Activated CD4-positive, alpha-beta T cell treated with anti-CD3 and anti-CD28 coated beads, Interleukin-2, amount 50 U/mL, for 16 hours (primary cell): ENCODE measurements around the gene ORAI1.
"Not testable (repeated sequence)": the region's sequence is repeated elsewhere in the genome, so short reads cannot be mapped to it uniquely, and the experiment has no call there.

Source experiments
- DNase-seq: peaks from one replicate; pipeline ENCODE4 v3.0.0-alpha.2; 2020

ORAI1 gene

GRCh38 chr12:121651320-121651719 is 25.0 kb downstream of the ORAI1 start:
- no peak for DNase-seq

- DNase-seq, result no peak
These were observed 26.6 kb downstream of the ORAI1 start for GRCh38 chr12:121652767-121653497.

- no peak for DNase-seq
These were observed 27.7 kb downstream of the ORAI1 start for GRCh38 chr12:121653999-121654398.

DNA sequence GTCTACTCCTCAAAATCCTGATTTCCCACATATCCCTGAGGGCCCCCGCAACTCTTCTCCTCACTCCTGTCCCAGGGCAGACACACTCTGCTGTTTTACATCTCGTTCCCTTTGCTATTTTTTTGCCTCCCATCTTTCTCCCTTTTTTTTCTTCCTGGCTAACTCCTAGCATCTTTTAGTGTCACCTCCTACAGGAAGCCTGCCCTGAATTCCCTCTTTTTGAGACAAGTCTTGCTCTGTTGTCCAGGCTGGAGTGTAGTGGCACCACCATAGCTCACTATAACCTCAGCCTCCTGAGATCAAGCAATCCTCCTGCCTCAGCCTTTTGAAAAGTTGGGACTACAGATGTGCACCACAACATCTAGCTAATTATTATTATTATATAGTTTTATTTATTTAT is 29.8 kb downstream of the ORAI1 start:
- DNase-seq, result no peak

DNA sequence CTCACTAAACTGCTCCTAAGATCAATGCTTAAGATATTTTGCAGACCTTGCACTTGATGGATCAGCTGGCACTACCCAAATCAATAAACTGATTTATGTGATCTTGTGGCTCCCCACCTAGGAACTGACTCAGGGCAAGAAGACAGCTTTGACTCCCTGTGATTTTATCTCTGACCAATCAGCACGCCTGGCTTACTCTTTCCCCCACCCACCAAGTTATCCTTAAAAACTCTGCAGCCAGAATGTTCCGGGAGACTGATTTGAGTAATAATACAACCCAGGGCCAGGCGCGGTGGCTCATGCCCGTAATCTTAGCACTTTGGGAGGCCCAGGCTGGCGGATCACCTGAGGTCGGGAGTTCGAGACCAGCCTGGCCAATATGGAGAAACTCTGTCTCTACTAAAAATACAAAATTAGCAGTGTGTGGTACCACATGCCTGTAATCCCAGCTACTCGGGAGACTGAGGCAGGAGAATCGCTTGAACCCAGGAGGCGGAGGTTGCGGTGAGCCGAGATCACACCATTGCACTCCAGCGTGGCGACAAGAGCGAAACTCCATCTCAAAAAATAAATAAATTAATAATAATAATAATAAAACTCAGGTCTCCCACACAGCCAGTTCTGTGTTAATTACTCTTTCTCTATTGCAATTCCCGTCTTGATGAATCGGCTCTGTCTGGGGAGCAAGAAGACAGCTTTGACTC is 31.1 kb downstream of the ORAI1 start:
- DNase-seq, result peak; percentile 85

DNA sequence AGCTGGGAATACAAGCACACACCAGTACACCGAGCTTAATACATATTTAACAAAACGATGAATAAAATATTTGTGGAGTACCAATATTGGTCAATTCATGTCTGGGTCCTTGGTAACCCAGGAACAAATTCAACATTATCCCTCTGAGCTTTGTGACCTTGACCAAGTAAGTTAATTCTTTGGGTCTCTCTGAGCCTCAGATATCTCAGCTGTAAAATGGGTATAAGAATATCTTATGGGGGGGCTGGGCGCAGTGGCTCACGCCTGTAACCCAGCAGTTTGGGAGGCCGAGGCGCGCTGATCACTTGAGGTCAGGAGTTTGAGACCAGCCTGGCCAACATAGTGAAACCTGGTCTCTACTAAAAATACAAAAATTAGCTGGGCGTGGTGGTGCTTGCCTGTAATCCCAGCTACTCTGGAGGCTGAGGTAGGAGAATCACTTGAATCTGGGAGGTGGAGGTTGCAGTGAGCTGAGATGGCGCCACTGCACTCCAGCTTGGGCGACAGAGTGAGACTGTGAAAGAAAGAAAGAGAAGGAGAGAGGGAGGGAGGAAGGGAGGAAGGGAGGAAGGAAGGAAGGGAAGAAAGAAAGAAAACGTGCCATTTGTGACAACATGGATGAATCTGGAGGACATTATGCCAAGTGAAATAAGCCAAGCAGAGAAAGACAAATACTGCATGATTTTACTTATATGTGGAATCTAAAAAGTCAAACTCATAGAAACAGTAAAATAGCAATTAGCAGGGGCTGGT is 35.2 kb downstream of the ORAI1 start:
- DNase-seq, result not testable (repeated sequence)

- no peak for DNase-seq
These were observed 37.2 kb downstream of the ORAI1 start for GRCh38 chr12:121663610-121663929.

DNA sequence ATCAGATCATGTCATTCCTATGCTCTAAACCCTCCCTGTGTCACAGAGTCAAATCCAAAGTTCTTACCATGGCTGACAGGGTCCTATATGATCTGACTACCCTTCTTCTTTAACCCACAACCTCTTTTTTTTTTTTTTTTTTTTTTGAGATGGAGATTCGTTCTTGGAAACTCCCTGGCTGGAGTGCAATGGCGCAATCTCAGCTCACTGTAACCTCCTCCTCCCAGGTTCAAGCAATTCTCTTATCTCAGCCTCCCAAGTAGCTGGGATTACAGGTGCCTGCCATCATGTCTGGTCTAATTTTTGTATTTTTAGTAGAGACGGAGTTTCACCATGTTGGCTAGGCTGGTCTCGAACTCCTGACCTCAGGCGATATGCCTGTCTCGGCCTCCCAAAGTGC is 40.5 kb downstream of the ORAI1 start:
- not testable (repeated sequence) for DNase-seq

- peak; percentile 35 for DNase-seq
These were observed 42.6 kb downstream of the ORAI1 start for GRCh38 chr12:121668750-121669520.

DNA sequence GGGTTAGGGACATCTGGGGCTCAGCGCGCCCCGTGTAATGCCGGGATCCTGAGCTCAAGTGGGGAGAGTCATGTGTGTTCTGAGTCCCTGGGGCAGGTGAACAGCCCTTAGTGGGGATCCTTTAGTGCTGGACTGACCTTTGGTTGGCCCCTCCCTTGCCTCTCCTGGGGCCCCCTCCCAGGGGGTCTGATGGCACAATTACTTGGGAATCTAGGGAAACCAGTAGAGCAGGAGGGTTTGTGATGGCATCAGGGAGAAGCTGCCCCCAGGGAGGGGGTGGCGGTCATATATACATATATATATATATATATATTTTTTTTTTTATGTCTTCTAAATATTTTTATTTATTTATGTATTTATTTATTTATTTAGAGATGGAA is 43.2 kb downstream of the ORAI1 start, which contains the start of gene MORN3:
TSS of gene MORN3 (minus strand) at position 134 of the 380 bp plus-strand sequence. CDS start 171 bp downstream, outside the sequence.
- no peak for DNase-seq

DNA sequence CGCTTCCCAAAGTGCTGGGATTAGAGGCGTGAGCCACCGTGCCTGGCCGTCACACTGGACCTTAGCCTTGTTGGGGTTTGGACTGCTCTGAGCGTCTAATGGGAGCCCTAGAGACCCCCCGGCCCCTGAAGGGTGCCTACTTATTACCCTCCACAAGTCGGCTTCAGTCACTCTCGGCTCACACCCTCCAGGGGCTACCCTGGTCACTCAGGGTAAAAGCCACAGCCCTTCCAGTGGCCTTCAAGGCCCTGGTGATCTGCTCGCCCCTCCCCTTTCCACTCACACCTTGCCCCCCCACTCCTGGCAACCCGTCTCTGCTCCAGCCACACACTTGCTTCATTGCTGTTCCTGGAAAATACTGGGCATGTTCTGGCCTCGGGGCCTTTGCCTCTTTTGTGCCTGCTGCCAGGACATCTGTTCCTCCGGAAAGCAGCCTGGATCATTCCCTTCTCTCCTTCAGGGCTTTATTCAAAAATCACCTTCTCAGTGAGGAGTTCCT is 46.7 kb downstream of the ORAI1 start:
- DNase-seq, result no peak

DNA sequence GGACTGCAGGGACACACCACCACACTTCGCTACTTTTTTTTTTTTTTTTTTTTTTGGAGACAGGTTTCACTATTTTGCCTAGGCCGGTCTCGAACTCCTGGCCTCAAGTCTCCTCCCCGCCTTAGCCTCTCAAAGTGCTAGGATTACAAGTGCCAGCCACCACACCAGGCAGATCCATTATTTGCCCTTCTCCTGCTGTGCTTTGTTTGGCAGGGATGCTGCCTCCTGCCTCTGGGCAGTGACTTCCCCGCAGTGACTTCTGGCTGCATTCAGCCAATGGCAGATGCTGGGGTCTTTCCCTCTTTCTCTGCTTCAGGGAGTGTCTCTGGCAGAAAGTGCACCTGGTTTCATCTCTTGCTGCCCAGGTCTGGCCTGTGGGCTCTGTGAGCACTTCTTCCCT is 49.9 kb downstream of the ORAI1 start:
- no peak for DNase-seq

DNA sequence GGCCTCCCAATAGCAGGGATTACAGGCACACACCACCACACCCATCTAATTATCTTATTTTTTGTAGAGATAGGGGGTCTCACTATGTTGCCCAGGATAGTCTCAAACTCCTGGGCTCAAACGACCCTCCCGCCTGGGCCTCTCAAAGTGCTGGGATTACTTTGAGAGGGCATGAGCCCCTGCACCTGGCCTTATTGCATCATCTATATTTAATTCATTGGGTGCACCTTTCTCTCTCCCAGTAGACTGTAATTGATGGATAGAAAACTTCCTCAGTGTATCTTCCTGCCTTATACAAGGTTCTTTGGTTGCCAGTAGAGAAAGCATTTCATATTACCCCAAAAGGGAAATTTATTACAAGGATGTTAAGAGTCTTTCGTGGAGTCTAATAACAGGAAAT is 52.0 kb downstream of the ORAI1 start:
- DNase-seq, result no peak

GRCh38 chr12:121678716-121679300 is 52.5 kb downstream of the ORAI1 start:
- DNase-seq, result no peak

- DNase-seq, result not testable (repeated sequence)
These were observed 53.4 kb downstream of the ORAI1 start for GRCh38 chr12:121679661-121680197.

DNA sequence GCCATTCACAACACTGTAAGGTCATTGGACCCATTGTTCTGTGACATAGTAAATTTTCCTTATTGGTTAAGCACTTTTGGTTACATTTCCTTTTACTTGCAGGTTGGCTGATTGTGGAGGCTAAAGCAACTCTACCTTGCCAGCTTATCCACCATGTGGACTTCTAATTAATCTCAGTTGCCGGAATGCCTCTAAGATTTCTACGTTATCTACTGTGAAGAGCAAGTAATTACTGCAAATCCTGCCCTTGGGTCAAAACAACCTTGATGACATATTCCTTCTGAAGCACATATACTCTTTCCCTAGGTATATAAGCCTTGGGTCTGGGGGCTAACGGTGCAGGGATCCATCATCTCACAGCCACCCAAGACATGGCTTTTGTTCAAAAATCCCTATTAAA is 62.6 kb downstream of the ORAI1 start:
- no peak for DNase-seq

GRCh38 chr12:121689430-121689829 is 63.1 kb downstream of the ORAI1 start:
- no peak for DNase-seq
